ENCODE data around the gene MFAP5. TPM values are rescaled to one million over a fixed set of nuclear protein-coding genes. Genes with fewer than 3 reads are reported as not detected.
A peak's percentile ranks its signal among the peaks of the same experiment; 100 is the strongest.

Gene MFAP5
- polyA plus RNA-seq (ENCODE audit: insufficient read length) = 89.8 TPM

DNA sequence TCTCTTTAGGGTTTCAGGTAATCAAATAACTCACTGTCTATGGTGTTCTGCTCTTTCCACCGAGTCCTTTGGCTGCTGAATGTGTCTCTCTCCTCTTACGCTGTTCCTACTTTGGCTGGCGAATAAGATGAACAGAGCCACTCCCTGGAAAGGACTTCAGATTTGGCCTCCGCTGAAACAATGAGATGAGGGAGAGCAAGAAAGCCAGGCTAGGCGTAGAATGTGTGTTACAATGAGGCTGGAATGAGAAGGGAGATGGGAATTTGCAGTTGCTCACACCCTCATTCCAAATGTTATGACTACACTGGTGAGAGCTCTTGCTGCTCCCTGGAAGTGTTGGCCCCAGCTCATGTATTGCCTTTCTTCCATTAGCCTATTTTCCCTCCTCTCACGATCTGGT, at the start of gene MFAP5:
TSS of gene MFAP5 (minus strand) at position 234 of the 400 bp plus-strand sequence. CDS start 722 bp downstream, outside the sequence.
- DNase-seq = peak; percentile 71

- no peak for DNase-seq
Observed at GRCh38 chr12:8709124-8709830, 46.7 kb upstream of the MFAP5 start.

GRCh38 chr12:8702159-8702558, 39.5 kb upstream of the MFAP5 start:
- DNase-seq = no peak

DNA sequence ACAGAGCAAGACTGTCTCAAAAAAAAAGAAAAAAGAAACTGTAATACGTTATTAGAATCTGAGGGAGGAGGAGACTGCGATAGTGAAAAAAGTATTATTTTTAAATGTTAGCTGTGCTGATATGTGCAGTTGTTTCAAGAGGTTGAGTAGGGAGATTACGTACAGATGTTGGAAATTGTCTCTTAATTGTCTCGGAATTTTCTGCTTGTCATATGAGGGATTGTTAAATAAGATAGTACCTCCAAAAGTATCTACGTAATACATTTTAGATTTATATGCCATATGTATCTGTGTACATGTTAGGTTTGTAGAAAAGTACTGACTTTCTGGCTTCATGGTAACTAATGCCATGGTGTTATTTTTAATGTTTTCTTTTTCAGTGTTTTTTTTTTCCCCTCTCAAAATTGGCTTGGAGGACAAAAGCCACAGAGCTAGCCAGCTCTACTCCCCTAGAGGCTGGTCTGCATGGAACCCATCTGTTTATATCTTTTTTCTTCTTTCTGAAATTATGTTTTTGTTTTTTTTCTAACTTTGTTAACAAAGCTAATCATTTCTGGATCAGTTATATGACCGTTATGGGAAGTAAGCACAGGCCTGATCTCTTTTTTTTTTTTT, 38.5 kb upstream of the MFAP5 start:
- peak; percentile 39 for DNase-seq

- DNase-seq = no peak
Observed at GRCh38 chr12:8699714-8700113, 37.1 kb upstream of the MFAP5 start.

DNA sequence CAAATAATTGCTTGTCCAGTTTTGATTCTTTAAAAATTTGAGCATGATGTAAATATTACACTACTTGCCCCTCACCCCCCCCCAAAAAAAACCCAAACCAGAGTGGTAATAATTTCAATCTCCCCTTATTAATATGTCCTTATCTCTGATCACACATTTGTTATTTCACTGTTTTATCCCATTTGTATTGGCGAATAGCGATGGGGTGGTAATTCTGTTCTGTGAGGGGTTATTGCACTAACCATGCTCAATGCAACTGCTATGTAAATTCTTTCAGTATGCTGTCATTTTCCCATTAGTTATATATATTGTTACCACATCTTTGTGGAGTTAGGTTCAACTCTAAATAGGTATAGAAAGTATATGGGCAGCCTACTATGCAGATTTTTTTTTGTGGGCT, 36.3 kb upstream of the MFAP5 start:
- no peak for DNase-seq

GRCh38 chr12:8698132-8698851, 35.7 kb upstream of the MFAP5 start:
- DNase-seq = peak; percentile 67

- DNase-seq = peak; percentile 92
Observed at GRCh38 chr12:8697476-8698131, 35.0 kb upstream of the MFAP5 start, which contains the start of gene RIMKLB. Gene RIMKLB, plus strand, starts transcription at chr12:8697991. Its CDS starts 15,876 bp downstream, at chr12:8713867.

DNA sequence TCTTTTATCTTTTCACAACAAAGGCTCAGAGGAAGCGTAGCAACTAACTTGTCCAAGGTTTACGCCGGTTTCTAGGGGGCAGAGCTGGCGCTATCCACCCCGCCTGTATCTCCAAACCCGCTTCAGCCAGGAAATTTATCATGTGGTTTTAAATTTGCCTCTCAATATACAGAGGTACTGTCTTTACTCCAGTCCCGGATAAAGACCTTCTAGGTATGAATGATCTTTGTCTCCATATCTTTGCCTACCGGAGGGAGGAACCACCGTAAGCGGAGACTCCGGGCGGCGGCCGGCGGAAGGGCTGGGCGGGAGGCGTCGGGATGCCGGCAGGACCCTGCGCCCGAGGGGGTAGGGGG, 34.5 kb upstream of the MFAP5 start:
- DNase-seq = no peak

DNA sequence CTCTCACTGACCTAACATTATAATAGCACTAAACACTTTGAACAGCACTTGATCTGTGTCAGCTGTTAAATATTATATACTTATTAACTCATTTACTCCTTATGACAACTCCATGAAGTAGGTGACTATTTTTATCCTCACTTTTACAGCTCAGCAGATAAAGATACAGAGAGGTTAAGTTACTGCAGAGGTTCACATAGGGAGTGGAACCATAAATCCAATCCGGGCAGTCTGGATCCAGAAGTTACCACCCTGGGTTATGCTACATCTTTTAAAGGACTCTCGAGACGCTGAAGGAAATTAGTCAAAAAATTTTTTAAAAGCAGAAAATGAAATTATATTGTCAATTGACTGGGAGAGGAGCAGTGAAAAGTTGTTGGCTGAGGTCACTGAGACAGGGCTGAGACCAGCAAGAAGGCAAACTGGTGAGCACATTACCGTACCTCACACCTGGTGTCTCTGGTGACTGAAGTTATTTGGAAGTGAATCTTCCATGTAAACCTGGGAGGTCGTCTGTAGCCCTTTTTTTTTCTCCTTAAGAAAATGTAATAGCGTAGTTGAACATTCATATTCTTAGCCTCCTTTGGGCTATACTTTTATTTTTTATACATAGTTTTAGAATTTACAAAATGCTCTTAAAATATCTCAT, 33.9 kb upstream of the MFAP5 start:
- no peak for DNase-seq

GRCh38 chr12:8695116-8695515, 32.5 kb upstream of the MFAP5 start:
- DNase-seq = no peak

DNA sequence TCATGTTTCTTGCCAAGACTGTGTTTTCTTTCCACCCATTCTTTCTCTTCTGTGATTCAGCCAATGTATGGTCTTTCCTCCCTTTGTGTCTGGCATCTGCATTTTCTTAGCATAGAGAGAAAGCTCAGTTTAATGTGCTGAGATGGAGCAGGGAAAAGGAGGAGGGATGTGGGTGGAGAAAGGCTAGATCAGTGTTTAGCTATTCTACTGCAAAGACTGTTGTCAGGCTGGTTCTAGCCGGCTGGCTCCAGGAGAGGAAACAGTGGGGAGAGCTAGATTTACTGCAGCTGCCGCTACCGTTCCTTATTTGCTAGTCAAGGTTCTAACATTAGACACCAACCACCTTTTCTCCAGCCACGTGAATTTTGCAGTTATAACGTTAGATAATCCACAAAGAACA, 29.9 kb upstream of the MFAP5 start:
- peak; percentile 82 for DNase-seq

- DNase-seq = no peak
Observed at GRCh38 chr12:8689681-8690080, 27.1 kb upstream of the MFAP5 start.

- peak; percentile 80 for DNase-seq
Observed at GRCh38 chr12:8687846-8688601, 25.4 kb upstream of the MFAP5 start.

DNA sequence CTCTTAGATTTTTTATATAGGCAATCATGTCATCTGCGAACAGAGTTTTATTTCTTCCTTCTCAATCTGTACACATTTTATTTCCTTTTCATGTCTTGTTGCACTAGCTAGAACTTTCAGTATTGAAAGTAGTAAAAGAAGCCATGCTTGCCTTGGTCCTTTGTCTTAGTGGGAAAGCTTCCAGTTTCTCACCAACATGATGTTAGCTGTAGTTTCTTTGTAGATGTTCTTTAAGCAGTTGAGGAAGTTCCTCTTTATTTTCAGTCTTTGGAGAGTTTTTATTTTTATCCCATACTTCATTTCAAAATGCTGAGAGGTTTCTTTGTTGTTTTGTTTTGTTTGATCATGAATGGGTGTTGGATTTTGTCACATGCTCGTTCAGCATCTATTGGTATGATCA, 22.4 kb upstream of the MFAP5 start:
- DNase-seq = no peak

GRCh38 chr12:8681129-8681884, 18.7 kb upstream of the MFAP5 start:
- no peak for DNase-seq

GRCh38 chr12:8680533-8680932, 17.9 kb upstream of the MFAP5 start:
- no peak for DNase-seq

GRCh38 chr12:8678661-8679111, 16.1 kb upstream of the MFAP5 start:
- DNase-seq = no peak

- DNase-seq = no peak
Observed at GRCh38 chr12:8677362-8677761, 14.7 kb upstream of the MFAP5 start.

DNA sequence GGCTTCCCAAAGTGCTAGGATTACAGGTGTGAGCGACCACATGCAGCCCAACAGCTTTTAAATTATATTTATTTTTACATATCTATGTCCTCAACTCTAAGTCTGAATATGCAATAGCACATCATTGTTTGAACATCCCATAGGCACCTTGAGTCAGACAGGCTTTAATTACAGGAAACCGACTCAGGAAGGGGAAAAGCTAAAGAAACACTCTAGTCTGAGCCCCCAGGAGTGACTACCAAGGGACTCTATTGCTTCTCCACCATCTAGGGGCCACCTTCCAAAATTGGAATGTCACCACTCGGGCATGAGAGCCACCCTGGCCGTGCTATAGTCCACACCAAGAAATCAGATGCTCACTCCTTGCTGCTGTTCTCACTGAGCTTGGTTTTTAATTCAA, 14.0 kb upstream of the MFAP5 start:
- DNase-seq = no peak

GRCh38 chr12:8675591-8676036, 13.0 kb upstream of the MFAP5 start:
- no peak for DNase-seq

Measured in hindlimb muscle (tissue), 1 donor.